ENCODE data around the gene UBA52.
A peak's percentile ranks its signal among the peaks of the same experiment; 100 is the strongest.
"Not testable (repeated sequence)": the region's sequence is repeated elsewhere in the genome, so short reads cannot be mapped to it uniquely, and the experiment has no call there.

Gene UBA52

DNA sequence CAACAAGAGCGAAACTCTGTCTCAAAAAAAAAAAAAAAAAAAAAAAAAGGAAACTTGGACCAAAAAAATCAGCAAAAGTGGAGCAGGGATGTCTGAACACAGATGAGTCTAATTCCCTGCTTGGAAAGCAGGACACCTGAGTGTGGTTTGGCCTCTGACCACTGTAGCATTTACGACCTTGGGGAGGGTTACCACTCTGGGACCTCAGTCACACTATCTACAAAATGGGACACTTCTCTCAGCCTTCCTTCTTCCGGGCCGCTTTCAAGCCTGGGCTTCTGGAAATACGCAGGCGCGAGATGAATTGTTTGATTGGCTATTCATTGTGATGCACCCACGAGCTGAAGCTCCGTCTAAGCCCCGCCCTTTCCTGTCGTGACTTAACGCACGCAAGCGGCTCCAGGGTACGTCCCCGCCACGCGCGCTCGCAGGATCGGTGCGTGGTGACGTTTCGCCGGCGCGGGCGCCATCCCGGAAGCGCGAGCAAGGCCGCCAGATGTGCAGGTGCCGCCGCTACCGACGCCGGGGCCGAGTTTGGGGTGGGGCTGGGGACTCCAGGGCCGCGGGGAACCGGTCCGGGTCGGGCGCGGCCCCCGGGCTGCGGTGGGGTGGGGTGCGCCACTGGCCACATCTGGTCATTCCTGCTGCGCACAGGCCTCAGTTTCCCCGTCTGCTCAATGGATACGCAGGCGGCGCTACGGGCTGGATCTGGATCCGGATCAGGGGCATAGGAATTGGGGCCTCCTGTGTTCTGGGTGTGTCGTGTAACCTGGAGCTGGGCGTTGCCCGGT is 14.1 kb upstream of the UBA52 start, which contains the start of gene KXD1:
Gene KXD1, plus strand, starts transcription at position 460 of the 791 bp plus-strand sequence. CDS start 4,187 bp downstream, outside the sequence.
- DNase-seq (ENCODE audit: low read depth): peak; percentile 97

DNA sequence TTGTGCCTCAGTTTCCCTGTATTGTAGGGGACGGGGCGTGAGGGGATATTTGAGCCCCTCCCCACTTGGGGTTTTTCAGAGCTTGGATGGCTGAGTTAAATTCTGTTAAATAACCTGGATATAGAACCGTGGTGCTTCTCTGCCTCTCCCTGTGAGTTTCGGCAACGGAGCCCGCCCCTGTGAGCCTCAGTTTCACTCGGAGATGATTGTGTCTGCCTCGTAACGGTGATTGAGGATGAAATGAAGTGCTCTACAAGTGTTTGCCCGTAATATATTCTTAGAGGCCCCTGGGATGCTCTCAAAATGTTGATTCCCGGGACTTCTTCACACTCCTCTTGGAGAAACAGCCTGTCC is 13.5 kb upstream of the UBA52 start:
- no peak for DNase-seq (ENCODE audit: low read depth)

DNA sequence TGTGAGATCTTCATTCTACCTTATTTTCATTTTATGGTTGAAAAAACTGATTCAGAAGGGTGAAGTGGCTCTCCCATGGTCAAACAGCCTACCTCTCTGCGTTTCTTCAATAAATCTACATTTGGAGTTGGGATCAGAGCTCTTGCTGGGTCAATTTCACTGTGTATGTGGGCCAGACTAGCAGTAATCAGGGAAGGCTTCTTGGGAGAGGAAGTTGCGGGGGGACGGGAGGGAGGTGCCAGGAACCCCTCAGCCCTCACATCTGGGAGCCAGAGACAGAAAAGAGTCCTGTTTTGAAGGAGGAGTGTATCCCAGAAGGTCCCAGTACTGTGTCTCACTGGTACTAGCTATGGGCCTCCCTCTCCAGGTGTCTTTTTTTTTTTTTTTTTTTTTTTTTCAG is 13.1 kb upstream of the UBA52 start:
- DNase-seq (ENCODE audit: low read depth): no peak

DNA sequence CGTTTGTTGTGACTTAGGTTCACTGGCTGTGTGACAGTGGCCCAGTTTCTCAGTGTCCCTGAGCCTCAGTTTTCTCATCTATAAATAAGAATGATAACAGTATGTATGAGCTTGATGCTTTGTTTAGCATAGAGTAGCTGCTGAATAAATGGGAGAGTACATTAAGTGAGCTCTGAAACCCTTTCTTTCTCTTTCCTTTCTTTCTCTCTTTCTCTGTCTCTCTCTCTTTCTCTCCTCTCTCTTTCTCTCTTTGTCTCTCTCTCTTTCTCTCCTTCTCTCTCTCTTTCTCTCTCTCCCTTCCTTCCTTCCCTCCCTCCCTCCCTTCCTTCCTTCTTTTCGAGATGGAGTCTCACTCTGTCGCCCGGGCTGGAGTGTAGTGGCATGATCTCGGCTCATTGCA is 12.0 kb upstream of the UBA52 start:
- DNase-seq (ENCODE audit: low read depth): no peak

GRCh38 chr19:18562086-18562485 is 9.6 kb upstream of the UBA52 start:
- no peak for DNase-seq (ENCODE audit: low read depth)

GRCh38 chr19:18566953-18567352 is 4.7 kb upstream of the UBA52 start:
- no peak for DNase-seq (ENCODE audit: low read depth)

DNA sequence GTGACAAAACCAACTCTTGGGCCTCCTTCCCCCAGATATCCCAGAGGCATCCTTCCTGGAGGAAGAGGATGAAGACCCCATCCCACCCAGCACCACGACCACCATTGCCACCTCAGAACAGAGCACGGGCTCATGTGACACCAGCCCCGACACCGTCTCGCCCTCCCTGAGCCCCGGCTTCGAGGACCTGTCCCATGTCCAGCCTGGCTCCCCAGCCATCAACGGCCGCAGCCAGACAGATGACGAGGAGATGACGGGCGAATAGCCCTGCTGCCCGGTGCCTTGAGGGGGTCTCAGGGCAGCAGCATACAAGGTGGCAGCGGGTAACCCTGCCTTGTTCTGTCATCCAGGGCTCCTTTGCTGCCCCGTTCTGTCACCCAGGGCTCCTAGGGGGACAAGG is 3.3 kb upstream of the UBA52 start:
- DNase-seq (ENCODE audit: low read depth): no peak

DNA sequence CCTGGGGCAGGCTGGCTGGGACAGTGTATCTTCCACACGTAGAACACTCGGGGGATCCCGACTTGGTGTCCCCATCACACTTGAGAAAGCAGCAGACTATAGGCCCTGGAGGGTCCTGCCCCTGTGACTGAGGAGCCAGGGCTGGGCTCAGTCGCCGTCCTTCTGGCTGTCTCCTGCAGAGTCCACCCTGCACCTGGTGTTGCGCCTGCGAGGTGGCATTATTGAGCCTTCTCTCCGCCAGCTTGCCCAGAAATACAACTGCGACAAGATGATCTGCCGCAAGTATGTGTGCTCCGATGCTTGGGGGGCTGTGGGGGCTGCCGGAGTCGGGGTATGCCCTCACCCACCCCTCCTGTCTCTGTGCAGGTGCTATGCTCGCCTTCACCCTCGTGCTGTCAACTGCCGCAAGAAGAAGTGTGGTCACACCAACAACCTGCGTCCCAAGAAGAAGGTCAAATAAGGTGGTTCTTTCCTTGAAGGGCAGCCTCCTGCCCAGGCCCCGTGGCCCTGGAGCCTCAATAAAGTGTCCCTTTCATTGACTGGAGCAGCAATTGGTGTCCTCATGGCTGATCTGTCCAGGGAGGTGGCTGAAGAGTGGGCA is 3.1 kb downstream of the UBA52 start:
- no peak for DNase-seq (ENCODE audit: low read depth)

- no peak for DNase-seq (ENCODE audit: low read depth)
Measured at GRCh38 chr19:18576383-18576782, 4.7 kb downstream of the UBA52 start.

DNA sequence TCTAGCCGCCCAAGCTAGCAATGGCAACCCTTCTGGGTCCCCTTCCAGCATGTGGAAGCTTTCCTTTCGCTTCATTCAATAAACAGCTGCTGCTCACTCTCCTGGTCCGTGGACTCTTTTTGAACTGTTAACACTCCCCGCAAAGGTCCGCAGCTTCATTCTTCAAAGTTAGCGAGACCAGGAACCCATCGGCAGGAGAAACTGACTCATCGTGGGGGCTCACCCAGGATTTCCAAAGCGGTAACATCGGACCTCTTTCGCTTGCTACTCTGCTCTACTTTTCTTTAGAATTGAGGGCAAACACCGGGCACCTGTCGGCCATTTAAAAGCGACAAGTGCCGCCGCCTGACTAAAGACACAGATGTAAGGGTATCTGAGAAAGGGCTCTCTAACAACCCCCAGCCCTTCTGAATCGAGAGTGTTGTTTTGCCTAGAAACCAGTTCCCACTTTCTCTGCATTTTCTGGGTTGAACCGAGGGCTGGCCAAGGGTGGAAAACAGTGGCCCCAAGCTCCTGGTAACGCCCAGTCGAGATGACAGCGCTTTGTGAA is 5.8 kb downstream of the UBA52 start:
- DNase-seq (ENCODE audit: low read depth): no peak

DNA sequence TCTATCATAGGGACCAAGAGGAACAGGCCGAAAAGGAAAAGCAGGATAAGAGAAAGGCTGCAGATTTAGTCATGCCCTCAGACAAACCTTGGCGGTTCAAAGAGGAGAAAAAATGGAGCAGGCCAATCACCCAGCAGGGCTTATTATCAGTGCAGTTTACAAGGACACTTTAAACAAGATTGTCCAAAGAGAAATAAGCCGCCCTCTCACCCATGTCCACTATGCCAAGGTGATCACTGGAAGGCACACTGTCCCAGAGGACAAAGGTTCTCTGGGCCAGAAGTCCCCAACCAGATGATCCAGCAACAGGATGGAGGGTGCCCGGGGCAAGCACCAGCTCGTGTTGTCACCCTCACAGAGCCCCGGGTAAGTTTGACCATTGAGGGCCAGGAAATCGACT is 8.7 kb downstream of the UBA52 start:
- no peak for DNase-seq (ENCODE audit: low read depth)

GRCh38 chr19:18586306-18586705 is 14.6 kb downstream of the UBA52 start:
- DNase-seq (ENCODE audit: low read depth): no peak

DNA sequence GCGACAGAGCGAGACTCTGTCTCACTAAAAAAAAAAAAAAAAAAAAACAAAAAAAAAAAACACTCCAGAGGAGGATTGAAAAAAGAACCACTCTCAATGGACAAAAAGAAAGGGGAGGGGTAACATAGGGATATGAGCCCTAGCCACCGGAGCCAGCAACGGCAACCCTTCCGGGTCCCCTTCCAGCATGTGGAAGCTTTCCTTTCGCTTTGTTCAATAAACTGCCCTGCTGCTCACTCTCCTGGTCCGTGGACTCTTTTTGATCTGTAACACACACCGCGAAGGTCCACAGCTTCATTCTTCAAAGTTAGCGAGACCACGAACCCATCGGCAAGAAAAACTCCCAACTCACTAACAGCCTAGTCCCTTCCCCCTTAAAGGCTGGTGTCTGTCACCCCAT is 15.9 kb downstream of the UBA52 start:
- no peak for DNase-seq (ENCODE audit: low read depth)

- peak; percentile 19 for DNase-seq (ENCODE audit: low read depth)
Measured at GRCh38 chr19:18587962-18588610, 16.4 kb downstream of the UBA52 start.

DNA sequence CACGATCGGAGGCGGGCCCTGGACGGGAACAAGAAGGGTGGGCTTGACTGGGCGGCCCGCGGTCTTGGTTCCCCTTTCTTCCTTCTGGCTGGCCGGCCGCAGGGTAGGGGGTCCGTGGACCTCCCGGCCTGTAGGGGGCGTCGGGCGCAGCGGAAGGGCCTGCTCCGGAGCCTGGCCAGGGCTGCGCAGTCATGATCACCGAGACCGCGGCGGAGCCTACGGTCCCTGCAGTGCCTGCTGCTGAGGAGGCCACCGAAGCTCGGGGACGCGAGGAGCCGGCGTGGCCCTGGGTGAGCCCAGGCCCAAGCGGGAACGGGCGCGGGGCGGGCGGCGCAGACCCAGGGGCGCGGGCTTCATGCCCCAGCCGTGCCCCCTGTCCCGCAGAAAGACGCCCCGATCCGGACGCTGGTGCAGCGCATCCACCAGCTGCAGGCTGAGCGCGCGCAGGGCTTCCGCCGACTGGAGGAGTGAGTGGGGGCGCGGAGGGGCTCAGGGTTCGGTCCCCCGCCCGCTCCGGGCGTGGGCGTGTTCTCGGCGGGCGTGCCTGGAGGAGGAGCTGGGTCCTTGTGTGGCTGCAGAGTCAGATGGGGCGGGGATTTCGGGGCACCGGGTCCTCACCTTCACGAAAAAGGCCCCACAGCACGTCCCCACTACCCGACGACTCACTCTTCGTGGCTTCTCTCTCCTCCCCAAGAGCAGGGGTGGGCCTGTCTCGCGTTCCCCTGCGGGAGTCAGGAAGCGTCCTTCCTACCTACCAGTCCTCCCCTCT is 17.1 kb downstream of the UBA52 start, which contains the start of gene REX1BD:
Gene REX1BD, plus strand, starts transcription at position 188 of the 769 bp plus-strand sequence. Its CDS starts 4 bp downstream, at position 192.
- peak; percentile 48 for DNase-seq (ENCODE audit: low read depth)

DNA sequence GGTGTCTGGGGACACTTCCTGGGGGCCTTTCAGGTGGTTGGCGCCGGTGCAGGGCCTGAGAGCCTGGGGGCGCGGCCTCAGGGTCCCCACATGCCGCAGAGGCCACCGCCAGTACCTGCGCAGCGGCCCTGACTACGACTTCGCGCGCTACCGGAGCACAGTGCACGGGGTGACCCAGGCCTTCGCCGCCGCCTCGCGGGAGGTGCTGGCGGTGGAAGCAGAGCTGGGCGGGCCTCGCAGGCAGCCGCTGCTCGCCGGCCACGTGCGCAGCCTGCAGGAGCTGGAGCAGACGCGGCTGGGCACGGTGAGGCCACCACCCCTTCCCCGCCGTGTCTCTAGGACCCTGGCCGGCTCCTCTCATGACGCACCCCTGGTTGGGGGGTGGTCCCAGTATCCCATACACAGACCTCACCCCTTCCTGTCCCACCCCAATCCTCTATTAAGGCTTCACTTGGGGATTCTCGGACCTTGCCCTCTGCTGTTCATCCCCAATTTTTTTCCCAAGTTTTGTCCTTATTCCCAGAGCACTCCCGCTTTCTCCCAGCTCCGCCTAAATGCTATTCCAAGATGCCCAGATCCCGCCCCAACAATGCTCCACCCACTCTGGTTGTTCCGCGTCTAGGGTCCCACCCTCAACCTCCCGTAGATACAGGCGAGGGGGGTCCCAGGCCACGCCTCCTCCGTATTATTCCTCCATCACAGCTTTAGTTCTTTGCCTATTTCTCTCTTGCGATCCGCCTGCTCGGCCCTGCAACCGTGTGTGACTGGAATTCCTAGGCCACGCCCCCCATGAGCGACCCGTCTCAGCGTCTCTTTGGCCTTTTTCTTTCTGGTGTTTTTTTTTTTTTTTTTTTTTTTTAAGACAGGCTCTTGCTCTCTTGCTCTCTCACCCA is 18.0 kb downstream of the UBA52 start:
- peak; percentile 32 for DNase-seq (ENCODE audit: low read depth)

DNA sequence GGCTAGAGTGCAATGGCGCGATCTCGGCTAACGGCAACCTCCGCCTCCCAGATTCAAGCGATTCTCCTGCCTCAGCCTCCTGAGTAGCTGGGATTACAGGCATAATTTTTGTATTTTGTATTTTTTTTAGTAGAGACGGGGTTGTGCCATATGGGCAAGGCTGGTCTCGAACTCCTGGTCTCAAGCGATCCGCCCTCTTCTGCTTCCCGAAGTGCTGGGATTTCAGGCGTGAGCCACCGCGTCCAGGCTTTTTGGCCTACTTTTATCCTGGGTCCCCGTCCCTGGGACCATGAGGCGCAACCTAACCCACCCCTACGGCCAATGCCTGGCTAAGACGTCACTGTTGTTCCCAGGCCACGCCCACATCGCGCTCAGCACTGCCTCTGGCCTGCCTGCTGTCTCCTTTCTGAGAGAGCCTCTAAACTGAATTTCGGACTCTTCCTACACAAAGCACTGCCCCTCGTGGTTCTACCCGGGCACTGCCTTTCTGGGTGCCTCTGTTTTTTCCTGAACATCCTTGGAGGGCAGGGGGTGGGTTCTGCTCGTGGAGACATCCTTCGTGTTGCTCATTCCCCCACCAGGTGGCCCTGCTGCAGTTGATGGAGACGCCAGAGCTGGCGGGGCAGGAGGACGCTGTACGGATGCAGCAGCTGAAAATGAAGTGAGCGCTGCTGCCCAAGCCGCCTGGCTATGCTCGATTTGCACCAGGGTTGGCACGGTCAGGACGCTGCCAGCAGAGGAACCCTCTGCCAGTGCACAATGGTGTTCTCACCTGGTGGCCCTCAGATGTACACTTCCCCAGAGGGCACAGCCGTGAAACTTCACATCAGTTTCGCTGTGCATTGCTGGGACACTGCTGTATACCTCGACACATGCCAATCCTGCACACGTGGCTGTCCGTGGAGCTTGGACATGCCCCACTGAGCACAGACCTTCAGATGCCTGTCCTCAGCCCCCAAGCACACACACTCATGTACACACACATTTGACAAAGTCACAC is 18.9 kb downstream of the UBA52 start:
- DNase-seq (ENCODE audit: low read depth): no peak

- DNase-seq (ENCODE audit: low read depth): no peak
Measured at GRCh38 chr19:18591735-18592385, 20.2 kb downstream of the UBA52 start.

DNA sequence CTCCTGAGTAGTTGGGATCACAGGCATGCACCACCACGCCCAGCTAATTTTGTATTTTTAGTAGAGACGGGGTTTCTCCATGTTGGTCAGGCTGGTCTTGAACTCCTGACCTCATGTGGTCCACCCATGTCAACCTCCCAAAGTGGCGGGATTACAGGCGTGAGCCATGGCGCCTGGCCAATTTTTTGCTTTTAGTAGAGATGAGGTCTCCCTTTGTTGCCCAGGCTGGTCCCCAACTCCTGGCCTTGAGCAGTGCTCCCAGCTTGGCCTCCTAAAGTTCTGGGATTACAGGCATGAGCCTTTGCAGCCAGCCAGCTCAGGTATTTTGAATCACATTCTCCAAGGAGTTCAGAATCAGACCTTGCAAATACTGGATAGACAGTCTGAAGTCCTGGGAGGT is 21.1 kb downstream of the UBA52 start:
- not testable (repeated sequence) for DNase-seq (ENCODE audit: low read depth)

All from HS-5 (cell line).